H1 (cell line): ENCODE measurements around the gene NCAPD3. TPM values are rescaled to one million over a fixed set of nuclear protein-coding genes. Genes with fewer than 3 reads are reported as not detected.

Source experiments
- CTCF ChIA-PET: fragments of 300-600 bp; sonication (Branson Sonifier 250); formaldehyde crosslinking; loops from one replicate; lab custom pipeline; 2021; ENCODE audit not compliant: partially characterized antibody; lab: Charles Lee
- POLR2A ChIA-PET: fragments of 300-600 bp; sonication (Branson Sonifier 250); formaldehyde crosslinking; loops from one replicate; lab custom pipeline; 2021; ENCODE audit warnings: inconsistent platforms; ENCODE audit not compliant: partially characterized antibody; lab: Charles Lee
- DNase-seq, 2 experiments: peaks; one replicate each; pipeline versions ENCODE4 v3.0.0 to v3.0.0-alpha.2; 2010 to 2022; ENCODE audit warnings: low spot score in 2 of 2, low read depth in 1 of 2, mixed read lengths in 1 of 2
- FAIRE-seq: peaks from 2 replicates; lab custom pipeline; 2011; peaks lifted over from hg19 to GRCh38; lab: Jason Lieb, UNC
- H2AFZ ChIP-seq: 2 replicates; pipeline ENCODE4 v1.8.1; 2012; ENCODE audit warnings: low read length, inconsistent platforms
- H2AK5ac ChIP-seq: 2 replicates; pipeline ENCODE4 v1.6.1; 2013; ENCODE audit warnings: low read depth, low read length
- H2BK120ac ChIP-seq: replicated peaks from 2 replicates; pipeline ENCODE3; 2013; ENCODE audit warnings: low read depth, low read length, inconsistent platforms
- H2BK12ac ChIP-seq: 2 replicates; pipeline ENCODE4 v1.6.1; 2013; ENCODE audit warnings: low read depth, low read length
- H2BK15ac ChIP-seq: 2 replicates; pipeline ENCODE4 v1.6.1; 2013; ENCODE audit warnings: low read length
- H2BK20ac ChIP-seq: 2 replicates; pipeline ENCODE4 v1.6.1; 2013; ENCODE audit warnings: low read length
- H2BK5ac ChIP-seq: 2 replicates; pipeline ENCODE4 v1.6.1; 2013; ENCODE audit warnings: low read depth, low read length
- H3K14ac ChIP-seq: 2 replicates; pipeline ENCODE4 v1.6.1; 2013; ENCODE audit warnings: inconsistent platforms; ENCODE audit not compliant: insufficient read length
- H3K18ac ChIP-seq: 2 replicates; pipeline ENCODE4 v1.6.1; 2013; ENCODE audit warnings: low read length; ENCODE audit errors: extremely low read depth
- H3K23ac ChIP-seq: 2 replicates; pipeline ENCODE4 v1.6.1; 2013; ENCODE audit warnings: inconsistent platforms; ENCODE audit not compliant: insufficient read length
- H3K23me2 ChIP-seq: 2 replicates; pipeline ENCODE4 v1.6.1; 2013; ENCODE audit warnings: low read depth, low read length
- H3K27ac ChIP-seq: 2 replicates; pipeline ENCODE4 v1.6.1; 2011; ENCODE audit warnings: low read depth, low read length, inconsistent platforms
- H3K27me3 ChIP-seq, 4 experiments: replicated peaks in 1 of 4; 1 replicate in 1 of 4; 2 replicates in 3 of 4; pipeline versions ENCODE4 v1.6.1 to v1.8.1; 2011 to 2013; ENCODE audit warnings: low read length in 3 of 4, mild to moderate bottlenecking in 3 of 4, inconsistent platforms in 2 of 4, mixed read lengths in 2 of 4, moderate library complexity in 1 of 4; ENCODE audit not compliant: control insufficient read depth in 3 of 4, insufficient read depth in 3 of 4; ENCODE audit errors: extremely low read depth in 1 of 4
- H3K36me3 ChIP-seq, 4 experiments: 2 replicates each; pipeline versions ENCODE4 v1.6.1 to v1.8.1; 2011 to 2013; ENCODE audit warnings: mild to moderate bottlenecking in 4 of 4, low read length in 3 of 4, moderate library complexity in 2 of 4, control low read depth in 1 of 4, inconsistent platforms in 1 of 4; ENCODE audit not compliant: insufficient read depth in 4 of 4, control insufficient read depth in 2 of 4
- H3K4ac ChIP-seq: replicated peaks from 2 replicates; pipeline ENCODE3; 2013; ENCODE audit warnings: low read length, low read depth, mixed read lengths, inconsistent platforms; ENCODE audit not compliant: insufficient read length
- H3K4me1 ChIP-seq, 4 experiments: replicated peaks in 1 of 4; 1 replicate in 1 of 4; 2 replicates in 3 of 4; pipeline versions ENCODE4 v1.6.1 to v1.8.1; 2011 to 2013; ENCODE audit warnings: low read length in 3 of 4, inconsistent platforms in 2 of 4, mixed read lengths in 1 of 4; ENCODE audit not compliant: insufficient read depth in 4 of 4, control insufficient read depth in 3 of 4
- H3K4me2 ChIP-seq, 2 experiments: 2 replicates each; pipeline versions ENCODE4 v1.6.1 to v1.8.1; 2011 to 2013; ENCODE audit warnings: low read depth in 2 of 2, low read length in 2 of 2, control low read depth in 1 of 2, inconsistent platforms in 1 of 2, mild to moderate bottlenecking in 1 of 2; ENCODE audit not compliant: insufficient read depth in 1 of 2
- H3K4me3 ChIP-seq, 4 experiments: fragments of 200-600, 300-600 bp in 1 of 4; sonication (generic), shearing (Covaris generic), sonication (Bioruptor Twin) in 1 of 4; 2 replicates each; pipeline versions ENCODE4 v1.5.1 to v1.8.1; 2011 to 2016; ENCODE audit warnings: low read length in 4 of 4, low read depth in 3 of 4, control low read depth in 2 of 4, inconsistent platforms in 2 of 4, mild to moderate bottlenecking in 2 of 4, mixed read lengths in 1 of 4, moderate library complexity in 1 of 4; ENCODE audit not compliant: insufficient read depth in 2 of 4; ENCODE audit errors: extremely low read depth in 1 of 4
- H3K56ac ChIP-seq: replicated peaks from 2 replicates; pipeline ENCODE3; 2013; ENCODE audit warnings: low read depth, mild to moderate bottlenecking, mixed read lengths, low read length, inconsistent platforms; ENCODE audit not compliant: insufficient read length
- H3K79me1 ChIP-seq: 2 replicates; pipeline ENCODE4 v1.6.1; 2013; ENCODE audit warnings: low read depth, low read length, control low read depth
- H3K79me2 ChIP-seq, 2 experiments: 2 replicates each; pipeline versions ENCODE4 v1.6.1 to v1.8.1; 2012 to 2013; ENCODE audit warnings: low read length in 2 of 2, mild to moderate bottlenecking in 2 of 2, inconsistent platforms in 1 of 2; ENCODE audit not compliant: insufficient read depth in 2 of 2, control insufficient read depth in 1 of 2
- H3K9ac ChIP-seq, 4 experiments: replicated peaks in 1 of 4; 1 replicate in 1 of 4; 2 replicates in 3 of 4; pipeline versions ENCODE4 v1.6.1 to v1.8.1; 2011 to 2013; ENCODE audit warnings: low read depth in 3 of 4, low read length in 3 of 4, control low read depth in 2 of 4, mild to moderate bottlenecking in 2 of 4, moderate library complexity in 2 of 4, inconsistent platforms in 1 of 4; ENCODE audit errors: extremely low read depth in 1 of 4
- H3K9me3 ChIP-seq, 2 experiments: 2 replicates each; pipeline versions ENCODE4 v1.6.1 to v1.8.1; 2012 to 2013; ENCODE audit warnings: mild to moderate bottlenecking in 2 of 2, moderate library complexity in 2 of 2, control low read depth in 1 of 2, inconsistent platforms in 1 of 2, low read depth in 1 of 2, low read length in 1 of 2, mixed read lengths in 1 of 2; ENCODE audit not compliant: insufficient read depth in 2 of 2
- H4K20me1 ChIP-seq, 2 experiments: replicated peaks in 1 of 2; 2 replicates each; pipeline versions ENCODE3 to v1.8.1; 2011 to 2013; ENCODE audit warnings: inconsistent platforms in 2 of 2, low read length in 2 of 2, mild to moderate bottlenecking in 1 of 2; ENCODE audit not compliant: insufficient read depth in 2 of 2, control insufficient read depth in 1 of 2
- H4K5ac ChIP-seq: 2 replicates; pipeline ENCODE4 v1.6.1; 2013; ENCODE audit warnings: low read length, low read depth, mixed read lengths, inconsistent platforms; ENCODE audit not compliant: insufficient read length
- H4K8ac ChIP-seq: 2 replicates; pipeline ENCODE4 v1.8.0; 2013; ENCODE audit warnings: mild to moderate bottlenecking, moderate library complexity, low read length, inconsistent platforms; ENCODE audit not compliant: insufficient read depth; ENCODE audit errors: extremely low read depth
- H4K91ac ChIP-seq: replicated peaks from 2 replicates; pipeline ENCODE3; 2013; ENCODE audit warnings: low read length, mixed read lengths, inconsistent platforms; ENCODE audit not compliant: insufficient read length
- ATF2 ChIP-seq: IDR thresholded peaks from 2 replicates; pipeline ENCODE4 v1.6.1; 2012; ENCODE audit warnings: low read length, inconsistent platforms
- HDAC2 ChIP-seq, 2 experiments: fragments of 300-600 bp in 1 of 2; sonication (generic) in 1 of 2; IDR thresholded peaks; 2 replicates each; pipeline ENCODE4 v1.6.1; 2011 to 2012; ENCODE audit warnings: low read depth in 2 of 2, low read length in 2 of 2, mild to moderate bottlenecking in 2 of 2, moderate library complexity in 2 of 2, borderline replicate concordance in 1 of 2, inconsistent platforms in 1 of 2
- KDM5A ChIP-seq: fragments of 200-600 bp; IDR thresholded peaks from 2 replicates; pipeline ENCODE4 v1.7.1; 2012; ENCODE audit warnings: mild to moderate bottlenecking, low read length, inconsistent platforms, mixed read lengths
- SP1 ChIP-seq: IDR thresholded peaks from 2 replicates; pipeline ENCODE4 v1.6.1; 2011; ENCODE audit warnings: low read depth, low read length
- SRF ChIP-seq: IDR thresholded peaks from 2 replicates; pipeline ENCODE4 v1.6.1; 2011; ENCODE audit warnings: mild to moderate bottlenecking, low read depth, low read length, moderate library complexity
- USF2 ChIP-seq: IDR thresholded peaks from 2 replicates; pipeline ENCODE4 v1.6.1; 2011; ENCODE audit warnings: low read length, improper control_type of control experiment
- YY1 ChIP-seq: IDR thresholded peaks from 2 replicates; pipeline ENCODE4 v1.6.1; 2011; ENCODE audit warnings: low read depth, mild to moderate bottlenecking, low read length
- WGBS, 2 experiments: shearing (Covaris generic) in 1 of 2; methylation state at CpG; one replicate each; pipeline versions ENCODE4 v1.1.6 to v1.1.7; 2013 to 2015; ENCODE audit warnings: low lambda C conversion rate in 2 of 2, mixed read lengths in 2 of 2, inconsistent platforms in 1 of 2, low coverage in 1 of 2, missing lambda C conversion rate in 1 of 2; ENCODE audit not compliant: insufficient replicate concordance in 2 of 2, insufficient coverage in 1 of 2, insufficient read length in 1 of 2; ENCODE audit errors: extremely low coverage in 1 of 2, missing lambda C conversion rate in 1 of 2; 5-methylcytosine and 5-hydroxymethylcytosine counted together
- polyA plus RNA-seq, 7 experiments: library from polyadenylated mRNA; depleted of rRNA in 3 of 7; stranded (reverse) in 5 of 7; unstranded in 2 of 7; fragments of >200 nt in 5 of 7; fragments of 200-250 nt in 2 of 7; gene quantifications; 1 replicate in 5 of 7; 2 replicates in 1 of 7; 4 replicates in 1 of 7; pipeline versions ENCODE4 v1.2.1 to v1.2.3, GENCODE V29; 2011 to 2013; ENCODE audit warnings: missing spikeins in 2 of 7, mixed read lengths in 2 of 7
- total RNA-seq: library from RNA; stranded (reverse); fragmentation: NEBNext Ultra II Directional; extraction: Animal tissue kit (Norgen Biotek cat#: 25700); gene quantifications from 2 replicates; pipeline ENCODE4 v1.2.1, GENCODE V29; 2021

NCAPD3 gene
- total and polyA plus RNA-seq, 2 of the 8 experiments (the other 6 are each of a cell fraction or from before 2014, with no cell fraction given): 26.5 to 55.2 TPM

GRCh38 chr11:134199531-134199930 is 24.2 kb downstream of the NCAPD3 start:
- no peak overlapping the region for H4K8ac ChIP-seq
- H3K4me1 ChIP-seq: no peaks in the 10 kb centered on the region
- H2BK120ac ChIP-seq: no peak overlapping the region
- no peaks in the 10 kb centered on the region for H3K27me3 ChIP-seq
- 93% methylated on average over 9 of the region's 9 CpGs; no CpG with 5 or more reads in 1 of the 2 experiments for WGBS, 2 experiments
- no peak overlapping the region for H3K4me3 ChIP-seq
- H3K56ac ChIP-seq: no peak overlapping the region
- no peak overlapping the region for H2AFZ ChIP-seq
- H3K36me3 ChIP-seq: peaks cover 10 to 59% (median 32%) of the 10 kb centered on the region in 4 experiments; a peak in 7 of 8 replicates
- H2AK5ac ChIP-seq: no peak overlapping the region
- H4K5ac ChIP-seq: no peak overlapping the region
- no peaks in the 10 kb centered on the region for H3K79me2 ChIP-seq
- H2BK5ac ChIP-seq: no peak overlapping the region
- no peak overlapping the region for H3K27ac ChIP-seq
- no peaks in the 10 kb centered on the region for H4K20me1 ChIP-seq
- no peak overlapping the region for H3K23ac ChIP-seq
- H3K9me3 ChIP-seq: no peaks in the 10 kb centered on the region
- no peak overlapping the region for H2BK20ac ChIP-seq
- no peak overlapping the region for H2BK12ac ChIP-seq
- DNase-seq (no peak), FAIRE-seq (no peak)
- H3K23me2 ChIP-seq: no peaks in the 10 kb centered on the region; the same call in 1 of the 2 replicates
- H3K79me1 ChIP-seq: no peaks in the 10 kb centered on the region; the same call in 1 of the 2 replicates
- no peak overlapping the region for H3K4ac ChIP-seq
- CTCF ChIA-PET: interaction anchor here (0.6 to 2.6 kb wide), 3 partner anchors 8 to 1518 kb away, joined by 3 to 10 read pairs (median 3); no protein-coding TSS in a partner anchor
- H3K18ac ChIP-seq: no peak overlapping the region
- H2BK15ac ChIP-seq: no peak overlapping the region
- no peak overlapping the region for H3K4me2 ChIP-seq
- no peak overlapping the region for H3K14ac ChIP-seq
- H3K9ac ChIP-seq: no peak overlapping the region
- no peak overlapping the region for H4K91ac ChIP-seq
- POLR2A ChIA-PET: no interaction called here
- TF ChIP-seq KDM5A: no peak
- no peak for TF ChIP-seq SP1
- no peak for TF ChIP-seq HDAC2 (IDR thresholded peaks at IDR 0.05; ENCODE audit: borderline replicate concordance in 1 of 2, low read depth in 2 of 2, low read length in 2 of 2)
- no peak for TF ChIP-seq YY1
- TF ChIP-seq ATF2: no peak
- TF ChIP-seq USF2: no peak
- no peak for TF ChIP-seq SRF
